ENCODE data around the gene CDK6. TPM values are rescaled to one million over a fixed set of nuclear protein-coding genes. Genes with fewer than 3 reads are reported as not detected.

CDK6 gene
- total RNA-seq, 1 donor = 45.6 TPM

DNA sequence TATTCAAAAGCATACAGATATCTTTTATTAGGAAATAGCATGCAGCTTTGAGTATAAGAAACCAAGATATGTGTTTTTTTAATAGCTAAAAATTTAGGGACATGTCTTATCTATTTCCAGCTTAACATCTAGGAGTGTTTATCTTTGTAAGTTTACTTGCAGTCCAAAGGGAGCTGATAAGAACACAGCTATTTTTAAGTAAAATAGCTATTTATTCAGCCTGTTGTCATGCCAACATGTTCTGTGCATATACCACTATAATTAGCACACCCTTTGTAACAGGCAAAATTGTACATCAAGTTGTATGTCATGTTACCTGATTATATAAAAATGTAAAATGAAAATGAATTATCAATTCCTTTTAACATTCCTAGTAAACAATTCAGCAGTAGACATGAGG lies 275.8 kb downstream of the CDK6 start:
- no peak overlapping the region for H3K27ac ChIP-seq (ENCODE audit: low read depth, low read length)

DNA sequence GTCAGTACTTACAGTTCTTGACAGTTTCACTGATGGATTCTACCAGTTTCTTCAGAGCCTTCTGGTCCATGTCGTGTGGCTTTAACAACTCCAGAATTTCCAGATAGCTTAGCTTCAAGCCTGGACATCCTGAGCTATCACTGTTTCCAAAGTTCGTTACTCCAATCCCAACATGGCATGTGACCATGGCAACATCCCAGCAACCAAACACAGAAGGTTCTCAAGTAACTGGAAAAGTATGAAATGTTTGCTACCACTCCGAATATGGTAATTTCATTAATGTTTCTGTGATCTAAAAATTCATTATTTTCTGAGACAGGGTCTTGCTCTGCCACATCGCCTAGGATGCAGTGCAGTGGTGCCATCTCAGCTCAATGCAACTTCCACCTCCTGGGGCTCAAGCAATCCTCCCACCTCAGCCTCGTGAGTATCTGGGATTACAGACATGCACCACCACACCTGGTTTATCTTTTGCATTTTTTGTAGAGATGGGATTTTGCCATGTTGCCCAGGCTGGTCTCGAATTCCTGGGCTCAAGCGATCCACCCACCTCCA lies 278.5 kb downstream of the CDK6 start:
- no peaks in the 10 kb centered on the region for H3K9me3 ChIP-seq (ENCODE audit: low read depth, low read length)
- H3K36me3 ChIP-seq (ENCODE audit: insufficient read depth, low read length) = peaks cover 20% of the 10 kb centered on the region
- no peak overlapping the region for H3K4me2 ChIP-seq (ENCODE audit: insufficient read depth, low read length)
- H3K27me3 ChIP-seq (ENCODE audit: insufficient read depth, low read length) = no peaks in the 10 kb centered on the region
- no peak overlapping the region for H2AFZ ChIP-seq (ENCODE audit: low read length)
- H3K4me1 ChIP-seq (ENCODE audit: insufficient read depth, low read length) = no peaks in the 10 kb centered on the region
- no peak overlapping the region for H3K27ac ChIP-seq (ENCODE audit: low read depth, low read length)
- no peaks in the 10 kb centered on the region for H4K20me1 ChIP-seq (ENCODE audit: insufficient read depth, low read length)
- H3K79me2 ChIP-seq (ENCODE audit: insufficient read depth, low read length) = no peaks in the 10 kb centered on the region
- DNase-seq (ENCODE audit: insufficient read length, low spot score, missing footprints) = no peak
- H3K4me3 ChIP-seq (ENCODE audit: insufficient read depth, low read length) = no peak overlapping the region
- TF ChIP-seq, protein P1, sequence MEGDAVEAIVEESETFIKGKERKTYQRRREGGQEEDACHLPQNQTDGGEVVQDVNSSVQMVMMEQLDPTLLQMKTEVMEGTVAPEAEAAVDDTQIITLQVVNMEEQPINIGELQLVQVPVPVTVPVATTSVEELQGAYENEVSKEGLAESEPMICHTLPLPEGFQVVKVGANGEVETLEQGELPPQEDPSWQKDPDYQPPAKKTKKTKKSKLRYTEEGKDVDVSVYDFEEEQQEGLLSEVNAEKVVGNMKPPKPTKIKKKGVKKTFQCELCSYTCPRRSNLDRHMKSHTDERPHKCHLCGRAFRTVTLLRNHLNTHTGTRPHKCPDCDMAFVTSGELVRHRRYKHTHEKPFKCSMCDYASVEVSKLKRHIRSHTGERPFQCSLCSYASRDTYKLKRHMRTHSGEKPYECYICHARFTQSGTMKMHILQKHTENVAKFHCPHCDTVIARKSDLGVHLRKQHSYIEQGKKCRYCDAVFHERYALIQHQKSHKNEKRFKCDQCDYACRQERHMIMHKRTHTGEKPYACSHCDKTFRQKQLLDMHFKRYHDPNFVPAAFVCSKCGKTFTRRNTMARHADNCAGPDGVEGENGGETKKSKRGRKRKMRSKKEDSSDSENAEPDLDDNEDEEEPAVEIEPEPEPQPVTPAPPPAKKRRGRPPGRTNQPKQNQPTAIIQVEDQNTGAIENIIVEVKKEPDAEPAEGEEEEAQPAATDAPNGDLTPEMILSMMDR (IDR thresholded peaks at IDR 0.05; ENCODE audit: extremely low read depth, low read depth, low read length) = no peak

More for the DNA sequence above, 275.8 kb downstream of the CDK6 start:
- Histone ChIP-seq H3K4me3 (ENCODE audit: insufficient read depth, low read length) (no peak overlapping the region), H2AFZ (ENCODE audit: low read length) (no peak overlapping the region), H4K20me1 (ENCODE audit: insufficient read depth, low read length) (no peaks in the 10 kb centered on the region), H3K4me2 (ENCODE audit: insufficient read depth, low read length) (no peak overlapping the region), H3K27me3 (ENCODE audit: insufficient read depth, low read length) (no peaks in the 10 kb centered on the region), H3K4me1 (ENCODE audit: insufficient read depth, low read length) (no peaks in the 10 kb centered on the region), H3K9me3 (ENCODE audit: low read depth, low read length) (no peaks in the 10 kb centered on the region), H3K36me3 (ENCODE audit: insufficient read depth, low read length) (peaks cover 41% of the 10 kb centered on the region), H3K79me2 (ENCODE audit: insufficient read depth, low read length) (no peaks in the 10 kb centered on the region)
- no peak for DNase-seq (ENCODE audit: insufficient read length, low spot score, missing footprints)
- TF ChIP-seq, protein P1 (IDR thresholded peaks at IDR 0.05; ENCODE audit: extremely low read depth, low read depth, low read length) = no peak

DNA sequence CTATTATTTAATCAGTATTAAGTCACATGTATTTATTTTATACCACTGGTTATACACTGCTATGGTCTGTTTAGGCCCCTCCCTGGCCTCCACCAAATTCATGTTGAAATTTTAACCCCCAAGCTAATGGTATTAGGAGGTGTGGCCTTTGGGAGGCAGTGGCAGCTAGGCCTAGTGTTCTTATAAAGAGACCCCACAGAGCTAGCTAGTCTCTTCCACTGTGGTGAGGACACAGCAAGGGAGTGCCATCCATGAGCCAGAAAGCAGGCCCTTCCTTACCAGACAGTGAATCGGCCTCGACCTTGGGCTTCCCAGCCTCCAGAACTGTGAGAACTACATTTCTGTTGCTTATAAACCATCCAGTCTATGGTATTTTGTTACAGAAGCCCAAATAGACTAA lies 279.1 kb downstream of the CDK6 start:
- H3K4me3 ChIP-seq (ENCODE audit: insufficient read depth, low read length) = no peak overlapping the region
- H3K4me2 ChIP-seq (ENCODE audit: insufficient read depth, low read length) = no peak overlapping the region
- H3K79me2 ChIP-seq (ENCODE audit: insufficient read depth, low read length) = no peaks in the 10 kb centered on the region
- H3K27me3 ChIP-seq (ENCODE audit: insufficient read depth, low read length) = no peaks in the 10 kb centered on the region
- H3K36me3 ChIP-seq (ENCODE audit: insufficient read depth, low read length) = peaks cover 14% of the 10 kb centered on the region
- H3K27ac ChIP-seq (ENCODE audit: low read depth, low read length) = no peak overlapping the region
- H3K9me3 ChIP-seq (ENCODE audit: low read depth, low read length) = no peaks in the 10 kb centered on the region
- H3K4me1 ChIP-seq (ENCODE audit: insufficient read depth, low read length) = no peaks in the 10 kb centered on the region
- no peak for DNase-seq (ENCODE audit: insufficient read length, low spot score, missing footprints)
- no peaks in the 10 kb centered on the region for H4K20me1 ChIP-seq (ENCODE audit: insufficient read depth, low read length)
- TF ChIP-seq, protein P1 (IDR thresholded peaks at IDR 0.05; ENCODE audit: extremely low read depth, low read depth, low read length) = no peak
- no peak overlapping the region for H2AFZ ChIP-seq (ENCODE audit: low read length)

Small RNA genes lying within 50 kb of the gene (small RNA-seq; reads per million reads assigned to genes)
- gene RNU6-10P = not detected

Other genes with a start within 250 kb of the CDK6 start
- gene FAM133B, start 246.2 kb downstream of the CDK6 start, total RNA-seq = 17.1 and 17.4 TPM in 2 replicates